Left cardiac atrium (tissue), 4 donors: ENCODE results near the gene TMEM229B. TPM values are rescaled to one million over a fixed set of nuclear protein-coding genes. Genes with fewer than 3 reads are reported as not detected.
"Not testable (repeated sequence)": the region's sequence is repeated elsewhere in the genome, so short reads cannot be mapped to it uniquely, and the experiment has no call there.

ENCODE experiments used
- ATAC-seq, 2 donors: fragments of 200-7000 bp; cut with Tn5 transposase; one replicate each; pipeline ENCODE4 v1.9.1; 2020; ENCODE audit warnings: mild to moderate bottlenecking in 2 of 2, moderate library complexity in 2 of 2
- DNase-seq: peaks from one replicate; pipeline ENCODE4 v3.0.0-alpha.2; 2020
- intact Hi-C, 2 donors: fragments of 100-400 bp; cut with DNase I; formaldehyde crosslinking; loops; one replicate each; pipeline versions ENCODE4 v1.14.1 to v1.15.1; 2022 to 2023
- total RNA-seq, 2 donors: library from RNA; stranded (reverse); fragmentation: NEBNext Ultra II Directional; extraction: Animal tissue kit (Norgen Biotek cat#: 25700); gene quantifications; one replicate each; pipeline ENCODE4 v1.2.1, GENCODE V29; 2021
- donor health status: DM: no; HTN: yes; CAD: no.
- donor health status: DM: no; HTN: yes; CAD: no; lungs with severe emphysema.
- donor health status: DM: yes; HTN: yes; CAD: no.
- donor health status: Dilated cardiomyopathy.

The TMEM229B gene
- total RNA-seq, 2 donors from 2014 or later, result 1.5 to 6.5 TPM

DNA sequence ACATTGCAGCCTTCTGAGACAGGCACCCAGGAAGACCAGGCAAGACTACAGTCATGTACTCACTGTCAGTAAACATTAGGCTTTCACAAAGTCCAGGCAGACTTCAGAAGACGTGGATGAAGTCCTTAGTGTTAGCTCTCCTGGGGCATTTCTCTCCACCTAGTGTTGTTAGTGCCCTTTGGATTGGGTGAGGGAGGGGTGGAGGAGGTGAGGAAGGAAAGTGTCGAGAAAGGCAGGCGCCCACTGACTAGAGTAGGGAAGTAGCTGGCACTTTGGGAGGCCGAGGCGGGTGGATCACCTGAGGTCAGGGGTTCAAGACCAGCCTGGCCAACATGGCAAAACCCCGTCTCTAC lies 20.2 kb downstream of the TMEM229B start:
- intact Hi-C loops, result no loop called here

GRCh38 chr14:67467134-67467533 lies 21.4 kb downstream of the TMEM229B start:
- ATAC-seq, result no peak
- no peak for DNase-seq
- intact Hi-C loops, result no loop called here

More for the DNA sequence above, 20.2 kb downstream of the TMEM229B start:
- no peak for DNase-seq
- ATAC-seq, result no peak

GRCh38 chr14:67464879-67465278 lies 23.6 kb downstream of the TMEM229B start:
- ATAC-seq, result no peak
- intact Hi-C loops, result no loop called here
- DNase-seq, result no peak

DNA sequence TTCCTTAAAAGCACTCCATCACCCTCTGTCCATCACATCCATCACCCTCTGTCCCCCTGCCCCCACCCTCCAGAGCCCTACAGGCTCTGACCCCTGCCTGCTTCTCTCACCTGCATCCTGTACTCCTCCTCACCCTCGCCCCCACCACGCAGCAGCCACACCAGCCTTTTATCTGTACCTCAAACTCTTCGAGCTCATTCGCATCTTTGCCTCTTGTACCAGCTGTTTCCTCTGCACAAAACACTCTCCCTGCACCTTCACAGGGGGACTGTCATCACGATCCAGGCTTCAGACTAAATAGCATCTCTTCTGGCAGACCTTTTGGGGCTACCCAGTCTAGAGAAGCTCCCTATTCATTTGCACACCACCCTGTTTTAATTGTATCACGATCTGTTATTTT lies 24.1 kb downstream of the TMEM229B start:
- ATAC-seq, result no peak
- intact Hi-C loops, result no loop called here
- DNase-seq, result no peak

DNA sequence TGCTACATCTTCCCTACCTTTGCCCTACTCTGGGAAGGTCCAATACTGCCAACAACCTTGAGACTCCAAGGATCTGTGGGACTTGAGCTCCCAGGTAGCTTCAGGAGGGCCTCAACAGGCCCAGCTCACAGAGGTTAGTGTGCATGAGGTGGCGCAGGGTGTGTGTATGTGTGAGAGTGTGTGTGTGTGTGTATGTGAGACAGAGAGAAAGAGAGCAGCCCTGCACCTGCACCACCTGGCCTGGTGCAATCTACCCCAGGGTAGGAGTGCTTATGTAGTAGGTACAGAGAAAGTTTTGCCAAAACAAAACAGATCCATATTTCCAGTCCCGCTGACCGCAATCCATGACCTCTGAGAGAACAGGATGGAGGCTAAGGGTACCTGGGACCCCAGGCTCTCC lies 24.6 kb downstream of the TMEM229B start:
- ATAC-seq (no peak), DNase-seq (no peak)
- intact Hi-C loops, result no loop called here

GRCh38 chr14:67461996-67462395 lies 26.5 kb downstream of the TMEM229B start:
- ATAC-seq (no peak), DNase-seq (no peak)
- intact Hi-C loops, result no loop called here

DNA sequence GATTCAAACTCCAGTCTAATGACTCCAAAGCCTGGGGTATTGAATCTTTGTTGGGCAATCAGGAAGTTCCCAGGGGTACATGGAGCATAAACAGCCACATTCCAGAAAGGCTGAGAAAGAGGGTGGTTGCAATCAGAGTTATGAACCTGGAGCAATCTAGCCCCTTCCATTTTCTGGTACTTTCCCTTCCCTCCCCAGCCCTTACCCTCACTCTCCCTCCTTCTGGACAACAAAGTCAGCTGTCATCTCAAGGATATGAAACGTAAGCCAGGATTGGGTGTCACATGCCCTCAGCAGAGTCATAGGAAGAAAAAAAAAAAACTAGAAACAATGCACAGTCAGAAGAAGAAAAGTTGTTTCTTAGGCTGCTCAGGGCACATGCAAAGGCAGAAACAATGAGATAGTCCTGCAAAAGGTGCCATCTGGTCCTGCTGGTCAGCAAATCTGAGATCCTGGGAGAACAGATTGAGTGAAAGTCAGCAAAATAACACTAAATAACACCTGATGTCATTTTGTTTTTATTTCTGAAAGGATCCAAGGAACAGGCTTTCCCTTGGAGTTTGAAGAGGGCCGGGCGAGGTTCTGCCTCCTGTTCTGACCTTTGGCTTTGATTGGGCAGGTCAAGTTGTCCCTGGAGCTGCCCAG lies 27.1 kb downstream of the TMEM229B start:
- no peak for ATAC-seq
- DNase-seq, result no peak
- intact Hi-C loops, result no loop called here

- ATAC-seq, result peak; percentile 24 to 28
- no peak for DNase-seq
- intact Hi-C loops, result no loop called here
Measured at GRCh38 chr14:67459336-67459735, 29.2 kb downstream of the TMEM229B start.

DNA sequence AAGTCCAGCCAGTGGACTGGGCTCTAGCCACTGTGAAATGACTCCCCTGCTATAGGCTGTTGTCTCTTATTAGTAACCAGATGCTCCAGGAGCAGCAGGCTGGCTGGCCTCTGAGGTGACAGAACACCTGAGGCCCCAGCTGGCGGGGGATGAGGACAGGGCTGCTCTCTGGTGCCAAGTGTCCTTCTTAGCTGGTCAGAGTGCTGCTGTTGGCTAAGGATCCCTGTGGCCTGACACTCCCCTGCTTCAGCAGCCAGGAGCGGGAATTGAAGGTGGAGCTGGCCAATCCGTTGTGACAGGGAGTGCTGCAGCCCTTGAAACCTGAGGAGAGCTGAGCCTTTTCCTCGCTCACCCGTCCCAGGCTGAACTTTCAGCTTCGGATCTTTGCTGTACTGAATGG lies 30.7 kb downstream of the TMEM229B start:
- intact Hi-C loops, result no loop called here
- ATAC-seq (peak; percentile 70 to 81), DNase-seq (peak; percentile 39)

DNA sequence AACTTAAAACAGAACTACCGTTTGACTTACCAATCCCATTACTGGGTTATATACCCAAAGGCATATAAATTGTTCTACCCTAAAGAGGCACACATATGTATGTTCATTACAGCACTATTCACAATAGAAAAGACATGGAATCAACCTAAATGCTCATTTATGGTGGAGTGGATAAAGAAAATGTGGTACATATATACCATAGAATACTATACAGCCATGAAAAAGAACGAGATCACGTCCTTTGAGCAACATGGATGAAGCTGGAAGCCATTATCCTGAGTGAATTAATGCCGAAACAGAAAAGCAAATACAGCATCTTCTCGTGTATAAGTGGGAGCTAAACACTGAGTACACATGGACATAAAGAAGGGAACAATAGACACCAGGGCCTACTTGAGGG lies 31.8 kb downstream of the TMEM229B start:
- ATAC-seq, result no peak
- intact Hi-C loops, result no loop called here
- DNase-seq, result no peak

GRCh38 chr14:67453575-67454300 lies 34.8 kb downstream of the TMEM229B start:
- intact Hi-C loops, result no loop called here

GRCh38 chr14:67451667-67452066 lies 36.9 kb downstream of the TMEM229B start:
- DNase-seq, ATAC-seq, intact Hi-C loops: not testable (repeated sequence)

More at GRCh38 chr14:67453575-67454300, 34.8 kb downstream of the TMEM229B start:
- ATAC-seq (peak in 1 of 2 donors; percentile 77), DNase-seq (no peak)

DNA sequence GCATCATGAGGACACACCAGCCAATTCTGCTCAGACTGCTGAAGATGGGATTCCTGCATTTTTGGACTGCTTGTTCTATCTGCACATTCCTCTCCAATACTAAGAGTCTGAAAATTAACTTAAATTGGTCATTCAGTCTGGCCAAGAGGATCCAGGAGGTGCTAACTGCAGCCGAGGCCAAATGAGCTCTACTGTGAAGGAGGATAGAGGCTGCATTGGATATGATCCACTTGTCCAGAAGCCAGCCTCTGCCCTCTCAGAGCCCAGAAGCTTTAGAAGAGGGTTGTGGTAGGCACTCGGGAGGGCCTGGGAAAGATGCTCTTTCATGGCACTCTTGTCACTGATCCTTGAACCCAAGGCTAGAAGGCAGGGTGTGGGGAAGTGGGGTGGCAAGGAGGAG lies 39.4 kb downstream of the TMEM229B start:
- intact Hi-C loops, result no loop called here
- ATAC-seq, result no peak
- DNase-seq, result no peak

DNA sequence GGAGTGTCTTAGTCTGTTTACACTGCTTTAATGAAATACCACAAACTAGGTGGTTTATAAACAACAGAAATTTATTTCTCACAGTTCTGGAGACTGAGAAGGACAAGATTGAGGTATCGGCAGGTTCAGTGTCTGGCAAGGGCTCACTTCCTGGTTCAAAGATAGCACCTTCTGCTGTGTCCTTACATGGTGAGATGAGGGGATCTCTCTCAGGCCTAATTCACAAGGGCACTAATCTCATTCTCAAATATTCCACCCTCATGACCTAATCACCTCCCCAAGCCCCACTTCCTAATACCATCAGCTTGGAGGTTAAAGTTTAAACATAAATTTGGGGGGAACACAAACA lies 41.5 kb downstream of the TMEM229B start:
- ATAC-seq (peak; percentile 25 to 50), DNase-seq (no peak)
- intact Hi-C loops, result no loop called here

- intact Hi-C loops, result no loop called here
- no peak for DNase-seq
- peak; percentile 72 to 88 for ATAC-seq
Measured at GRCh38 chr14:67446371-67447032, 42.0 kb downstream of the TMEM229B start.

DNA sequence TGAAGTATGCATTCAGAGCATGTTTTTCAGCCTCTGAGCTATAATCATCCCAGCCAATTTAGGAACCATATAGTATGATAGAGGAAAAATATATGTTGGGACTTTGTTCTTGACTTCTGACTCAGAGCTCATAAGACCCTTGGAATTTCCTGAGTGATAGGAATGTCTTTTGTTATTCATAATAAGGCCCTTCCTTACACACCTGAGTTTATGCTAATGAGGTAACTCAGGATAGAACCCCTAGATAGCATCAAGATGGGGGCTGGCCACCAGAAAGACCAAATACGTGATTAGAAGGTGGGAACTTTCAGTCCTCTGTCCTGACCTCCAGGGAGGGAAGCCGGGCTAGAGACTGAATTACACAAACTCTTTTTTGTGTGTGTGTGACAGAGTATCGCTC lies 44.1 kb downstream of the TMEM229B start:
- DNase-seq (no peak), ATAC-seq (no peak)
- intact Hi-C loops, result no loop called here

DNA sequence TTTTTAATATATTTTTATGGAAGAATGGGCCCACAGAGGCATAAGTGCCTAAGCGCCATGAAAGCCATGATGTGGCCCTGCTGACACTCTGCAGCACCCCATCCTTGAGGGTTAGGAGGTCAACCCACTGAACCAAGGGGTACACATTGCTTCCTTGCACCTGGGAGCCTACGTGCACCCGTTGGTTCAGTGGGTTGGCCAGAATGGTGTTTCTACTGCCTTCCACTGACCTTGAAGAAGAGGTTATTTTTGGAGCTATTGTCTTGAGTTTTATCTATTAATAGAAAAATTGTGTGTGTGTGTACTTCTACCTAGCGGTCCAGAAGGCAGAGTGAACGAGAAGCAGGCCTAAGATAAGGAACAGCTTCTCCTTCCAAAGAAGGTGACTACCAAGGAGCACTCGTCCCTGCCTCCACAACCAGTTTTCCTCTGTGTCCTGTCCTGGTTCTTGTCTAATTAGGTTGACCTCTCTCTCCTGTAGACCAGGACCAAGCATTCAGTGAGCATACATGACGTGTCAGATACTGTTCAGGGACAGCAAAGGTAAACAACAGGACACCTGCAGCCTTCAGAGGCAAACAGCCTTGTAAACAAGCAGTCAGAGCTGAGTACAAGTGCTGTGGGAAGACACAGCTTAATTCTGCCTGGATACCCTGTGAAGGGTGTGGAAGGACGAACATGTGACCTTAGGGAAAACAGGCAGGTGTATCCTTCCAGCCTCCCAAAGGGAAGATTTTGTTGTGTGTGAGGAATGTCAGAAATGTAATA lies 46.2 kb downstream of the TMEM229B start:
- DNase-seq (no peak), ATAC-seq (no peak)
- intact Hi-C loops, result no loop called here

DNA sequence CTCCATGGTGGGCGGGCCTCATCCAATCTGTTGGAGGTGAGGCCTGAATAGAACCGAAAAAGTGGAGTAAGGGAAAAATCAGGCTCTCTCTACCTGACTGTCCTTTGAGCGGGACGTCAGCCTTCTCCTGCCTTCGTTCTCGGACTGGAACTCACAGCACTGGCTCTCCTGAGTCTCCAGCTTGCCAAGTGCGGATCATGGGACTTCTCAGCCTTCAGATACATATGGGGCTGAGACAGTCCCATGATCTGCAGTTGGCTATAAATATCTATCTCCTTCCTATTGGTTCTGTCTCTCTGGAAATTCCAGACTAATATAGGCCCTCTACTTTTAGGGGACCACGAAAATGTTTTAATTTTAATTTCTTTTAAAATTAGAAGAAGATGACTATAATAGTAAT lies 46.8 kb downstream of the TMEM229B start:
- DNase-seq (no peak), ATAC-seq (no peak)
- intact Hi-C loops, result no loop called here

GRCh38 chr14:67441256-67441655 lies 47.3 kb downstream of the TMEM229B start:
- no peak for ATAC-seq
- intact Hi-C loops, result no loop called here
- no peak for DNase-seq

- intact Hi-C loops, result no loop called here
- DNase-seq (no peak), ATAC-seq (no peak)
Measured at GRCh38 chr14:67440513-67440912, 48.0 kb downstream of the TMEM229B start.
